ENCODE results near the gene NYNRIN.
"Not testable (repeated sequence)": the region's sequence is repeated elsewhere in the genome, so short reads cannot be mapped to it uniquely, and the experiment has no call there.

Gene NYNRIN

GRCh38 chr14:24443053-24443665, 44.4 kb downstream of the NYNRIN start:
- Histone ChIP-seq H3K27ac (ENCODE audit: low read depth, low read length) (peak overlapping the region; percentile 100), H3K9ac (ENCODE audit: low read length) (peak overlapping the region; percentile 43), H3K27me3 (ENCODE audit: control insufficient read depth, insufficient read depth, low read length) (no peaks in the 10 kb centered on the region), H3K4me1 (ENCODE audit: control insufficient read depth, insufficient read depth, low read length) (peaks cover 8% of the 10 kb centered on the region), H3K36me3 (ENCODE audit: control insufficient read depth, insufficient read depth, low read length) (peaks cover 12% of the 10 kb centered on the region), H3K4me3 (ENCODE audit: low read length) (peak overlapping the region; percentile 95)

GRCh38 chr14:24450828-24451227, 52.0 kb downstream of the NYNRIN start:
- not testable (repeated sequence) for H3K4me1 ChIP-seq (ENCODE audit: control insufficient read depth, insufficient read depth, low read length); H3K36me3 ChIP-seq (ENCODE audit: control insufficient read depth, insufficient read depth, low read length); H3K4me3 ChIP-seq (ENCODE audit: low read length); H3K9ac ChIP-seq (ENCODE audit: low read length); H3K27ac ChIP-seq (ENCODE audit: low read depth, low read length); H3K27me3 ChIP-seq (ENCODE audit: control insufficient read depth, insufficient read depth, low read length)

- no peak overlapping the region for H3K9ac ChIP-seq (ENCODE audit: low read length)
- no peaks in the 10 kb centered on the region for H3K36me3 ChIP-seq (ENCODE audit: control insufficient read depth, insufficient read depth, low read length)
- no peak overlapping the region for H3K27ac ChIP-seq (ENCODE audit: low read depth, low read length)
- no peak overlapping the region for H3K4me3 ChIP-seq (ENCODE audit: low read length)
- H3K27me3 ChIP-seq (ENCODE audit: control insufficient read depth, insufficient read depth, low read length): no peaks in the 10 kb centered on the region
- no peaks in the 10 kb centered on the region for H3K4me1 ChIP-seq (ENCODE audit: control insufficient read depth, insufficient read depth, low read length)
These were observed 58.2 kb downstream of the NYNRIN start for GRCh38 chr14:24456980-24457379.

GRCh38 chr14:24458736-24459135, 59.9 kb downstream of the NYNRIN start:
- Histone ChIP-seq H3K27me3 (ENCODE audit: control insufficient read depth, insufficient read depth, low read length) (no peaks in the 10 kb centered on the region), H3K36me3 (ENCODE audit: control insufficient read depth, insufficient read depth, low read length) (no peaks in the 10 kb centered on the region), H3K9ac (ENCODE audit: low read length) (no peak overlapping the region), H3K27ac (ENCODE audit: low read depth, low read length) (no peak overlapping the region), H3K4me3 (ENCODE audit: low read length) (no peak overlapping the region), H3K4me1 (ENCODE audit: control insufficient read depth, insufficient read depth, low read length) (no peaks in the 10 kb centered on the region)

GRCh38 chr14:24459331-24459730, 60.5 kb downstream of the NYNRIN start:
- H3K27ac ChIP-seq (ENCODE audit: low read depth, low read length): no peak overlapping the region
- H3K4me3 ChIP-seq (ENCODE audit: low read length): no peak overlapping the region

GRCh38 chr14:24461336-24461735, 62.5 kb downstream of the NYNRIN start:
- Histone ChIP-seq H3K4me3 (ENCODE audit: low read length) (no peak overlapping the region), H3K27ac (ENCODE audit: low read depth, low read length) (no peak overlapping the region), H3K36me3 (ENCODE audit: control insufficient read depth, insufficient read depth, low read length) (no peaks in the 10 kb centered on the region), H3K9ac (ENCODE audit: low read length) (no peak overlapping the region), H3K27me3 (ENCODE audit: control insufficient read depth, insufficient read depth, low read length) (no peaks in the 10 kb centered on the region), H3K4me1 (ENCODE audit: control insufficient read depth, insufficient read depth, low read length) (no peaks in the 10 kb centered on the region)

More at GRCh38 chr14:24459331-24459730, 60.5 kb downstream of the NYNRIN start:
- Histone ChIP-seq H3K9ac (ENCODE audit: low read length) (no peak overlapping the region), H3K27me3 (ENCODE audit: control insufficient read depth, insufficient read depth, low read length) (no peaks in the 10 kb centered on the region), H3K4me1 (ENCODE audit: control insufficient read depth, insufficient read depth, low read length) (no peaks in the 10 kb centered on the region), H3K36me3 (ENCODE audit: control insufficient read depth, insufficient read depth, low read length) (no peaks in the 10 kb centered on the region)

GRCh38 chr14:24463017-24463883, 64.4 kb downstream of the NYNRIN start:
- no peak overlapping the region for H3K9ac ChIP-seq (ENCODE audit: low read length)
- no peak overlapping the region for H3K4me3 ChIP-seq (ENCODE audit: low read length)
- no peak overlapping the region for H3K27ac ChIP-seq (ENCODE audit: low read depth, low read length)

GRCh38 chr14:24463884-24464785, 65.3 kb downstream of the NYNRIN start:
- Histone ChIP-seq H3K4me1 (ENCODE audit: control insufficient read depth, insufficient read depth, low read length) (no peaks in the 10 kb centered on the region), H3K9ac (ENCODE audit: low read length) (no peak overlapping the region), H3K36me3 (ENCODE audit: control insufficient read depth, insufficient read depth, low read length) (no peaks in the 10 kb centered on the region), H3K27me3 (ENCODE audit: control insufficient read depth, insufficient read depth, low read length) (no peaks in the 10 kb centered on the region), H3K4me3 (ENCODE audit: low read length) (no peak overlapping the region), H3K27ac (ENCODE audit: low read depth, low read length) (no peak overlapping the region)

More at GRCh38 chr14:24463017-24463883, 64.4 kb downstream of the NYNRIN start:
- no peaks in the 10 kb centered on the region for H3K27me3 ChIP-seq (ENCODE audit: control insufficient read depth, insufficient read depth, low read length)
- no peaks in the 10 kb centered on the region for H3K4me1 ChIP-seq (ENCODE audit: control insufficient read depth, insufficient read depth, low read length)
- no peaks in the 10 kb centered on the region for H3K36me3 ChIP-seq (ENCODE audit: control insufficient read depth, insufficient read depth, low read length)

GRCh38 chr14:24465368-24465767, 66.6 kb downstream of the NYNRIN start:
- no peak overlapping the region for H3K9ac ChIP-seq (ENCODE audit: low read length)

GRCh38 chr14:24465805-24466204, 67.0 kb downstream of the NYNRIN start:
- H3K36me3 ChIP-seq (ENCODE audit: control insufficient read depth, insufficient read depth, low read length): no peaks in the 10 kb centered on the region
- H3K27ac ChIP-seq (ENCODE audit: low read depth, low read length): no peak overlapping the region
- no peaks in the 10 kb centered on the region for H3K4me1 ChIP-seq (ENCODE audit: control insufficient read depth, insufficient read depth, low read length)
- H3K4me3 ChIP-seq (ENCODE audit: low read length): no peak overlapping the region
- H3K9ac ChIP-seq (ENCODE audit: low read length): no peak overlapping the region
- no peaks in the 10 kb centered on the region for H3K27me3 ChIP-seq (ENCODE audit: control insufficient read depth, insufficient read depth, low read length)

More at GRCh38 chr14:24465368-24465767, 66.6 kb downstream of the NYNRIN start:
- H3K27me3 ChIP-seq (ENCODE audit: control insufficient read depth, insufficient read depth, low read length): no peaks in the 10 kb centered on the region
- no peaks in the 10 kb centered on the region for H3K4me1 ChIP-seq (ENCODE audit: control insufficient read depth, insufficient read depth, low read length)
- H3K4me3 ChIP-seq (ENCODE audit: low read length): no peak overlapping the region
- H3K36me3 ChIP-seq (ENCODE audit: control insufficient read depth, insufficient read depth, low read length): no peaks in the 10 kb centered on the region
- no peak overlapping the region for H3K27ac ChIP-seq (ENCODE audit: low read depth, low read length)

All from rectal smooth muscle tissue (tissue), 1 donor.